GM12892 (cell line): ENCODE measurements around the gene E2F6.

Source experiments
- POLR2A ChIP-seq: IDR thresholded peaks from 2 replicates; pipeline ENCODE4 v1.6.1; 2011; ENCODE audit warnings: low read depth, low read length, control low read depth
- POLR2AphosphoS5 ChIP-seq: IDR thresholded peaks from 2 replicates; pipeline ENCODE4 v1.6.1; 2011; ENCODE audit warnings: low read depth, low read length, control low read depth

- TF ChIP-seq POLR2AphosphoS5, result no peak
- TF ChIP-seq POLR2A, result no peak
These were observed 13.1 kb upstream of the E2F6 start for GRCh38 chr2:11478899-11479605.
